ENCODE measurements around the gene CACNA1C. TPM values are rescaled to one million over a fixed set of nuclear protein-coding genes. Genes with fewer than 3 reads are reported as not detected.

Gene CACNA1C
- total RNA-seq, 1 experiment from 2014 or later = 1.1 TPM

DNA sequence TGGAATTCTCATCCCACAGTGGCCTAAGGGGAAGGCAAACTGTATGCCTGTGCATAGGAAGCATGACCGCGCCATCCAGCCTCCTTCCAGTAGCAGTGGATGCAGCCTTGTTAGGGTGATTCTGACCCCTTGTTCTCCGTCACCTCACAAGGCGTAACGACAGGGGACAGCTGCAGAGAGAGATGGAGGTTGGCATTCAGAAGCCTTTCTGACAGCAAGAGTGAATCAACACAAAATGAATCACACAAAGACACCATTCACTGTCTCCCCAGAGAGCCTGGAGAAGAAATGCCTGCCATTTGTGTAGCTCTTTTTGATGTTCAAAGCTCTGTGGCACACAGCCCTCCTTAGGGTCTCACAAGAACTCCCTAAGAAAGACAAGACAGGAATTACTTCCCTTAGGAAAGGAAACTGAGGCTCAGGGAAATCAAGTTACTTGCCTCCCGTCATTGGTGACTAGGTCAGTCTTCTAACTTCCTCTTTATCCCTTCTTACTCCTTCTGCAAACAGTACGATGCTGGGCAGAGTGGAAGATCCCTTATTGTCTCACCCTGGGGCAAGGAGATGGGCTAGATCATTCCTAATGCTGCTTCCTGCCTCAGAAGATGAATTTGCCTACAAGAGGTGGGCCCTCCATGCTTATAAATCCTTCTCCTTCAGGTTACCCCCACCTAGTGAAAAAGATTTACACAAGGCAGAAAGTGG, 280.9 kb downstream of the CACNA1C start:
- H2AK5ac ChIP-seq (ENCODE audit: insufficient read length, low read length) = no peak overlapping the region
- H4K20me1 ChIP-seq (ENCODE audit: control insufficient read depth, insufficient read depth, insufficient read length) = no peaks in the 10 kb centered on the region
- TF ChIP-seq, protein P1, sequence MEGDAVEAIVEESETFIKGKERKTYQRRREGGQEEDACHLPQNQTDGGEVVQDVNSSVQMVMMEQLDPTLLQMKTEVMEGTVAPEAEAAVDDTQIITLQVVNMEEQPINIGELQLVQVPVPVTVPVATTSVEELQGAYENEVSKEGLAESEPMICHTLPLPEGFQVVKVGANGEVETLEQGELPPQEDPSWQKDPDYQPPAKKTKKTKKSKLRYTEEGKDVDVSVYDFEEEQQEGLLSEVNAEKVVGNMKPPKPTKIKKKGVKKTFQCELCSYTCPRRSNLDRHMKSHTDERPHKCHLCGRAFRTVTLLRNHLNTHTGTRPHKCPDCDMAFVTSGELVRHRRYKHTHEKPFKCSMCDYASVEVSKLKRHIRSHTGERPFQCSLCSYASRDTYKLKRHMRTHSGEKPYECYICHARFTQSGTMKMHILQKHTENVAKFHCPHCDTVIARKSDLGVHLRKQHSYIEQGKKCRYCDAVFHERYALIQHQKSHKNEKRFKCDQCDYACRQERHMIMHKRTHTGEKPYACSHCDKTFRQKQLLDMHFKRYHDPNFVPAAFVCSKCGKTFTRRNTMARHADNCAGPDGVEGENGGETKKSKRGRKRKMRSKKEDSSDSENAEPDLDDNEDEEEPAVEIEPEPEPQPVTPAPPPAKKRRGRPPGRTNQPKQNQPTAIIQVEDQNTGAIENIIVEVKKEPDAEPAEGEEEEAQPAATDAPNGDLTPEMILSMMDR (conservative IDR thresholded peaks at IDR 0.05) = no peak
- no peak overlapping the region for H3K56ac ChIP-seq (ENCODE audit: insufficient read length, low read depth, low read length)
- H4K8ac ChIP-seq (replicated peaks; ENCODE audit: insufficient read length, low read depth, low read length) = no peak overlapping the region
- H3K18ac ChIP-seq (ENCODE audit: insufficient read length, low read depth, low read length) = no peak overlapping the region
- no peak overlapping the region for H4K91ac ChIP-seq (ENCODE audit: insufficient read length, low read depth, low read length)
- Mint-ChIP-seq H3K9me3 (no peaks in the 10 kb centered on the region), H3K36me3 (ENCODE audit: insufficient read depth in 1 of 3, low read depth in 3 of 3) (no peaks in the 10 kb centered on the region), H3K4me3 (no peak overlapping the region), H3K27ac (peak overlapping the region in 1 of 3 experiments; percentile 17; a peak in 1 of 7 replicates), H3K4me1 (peaks cover 7 to 13% of the 10 kb centered on the region in 2 experiments), H3K27me3 (ENCODE audit: low read depth) (peaks cover 5% of the 10 kb centered on the region; the same call in 1 of the 2 replicates)
- no peak overlapping the region for H3K14ac ChIP-seq (ENCODE audit: insufficient read depth, low read length)
- H2BK15ac ChIP-seq (ENCODE audit: low read depth, low read length) = no peak overlapping the region
- H3K23ac ChIP-seq (ENCODE audit: insufficient read length, low read depth, low read length) = no peak overlapping the region
- no peak for DNase-seq
- no peak overlapping the region for H3K4ac ChIP-seq (ENCODE audit: low read depth, low read length)
- H2BK12ac ChIP-seq (ENCODE audit: insufficient read length, low read depth, low read length) = no peak overlapping the region
- no peaks in the 10 kb centered on the region for H3K9me3 ChIP-seq (ENCODE audit: control insufficient read depth, low read depth, low read length)
- no CpG with 5 or more reads among the region's 7 CpGs for WGBS (ENCODE audit: extremely low coverage, insufficient read length, low lambda C conversion rate)
- no peak overlapping the region for H2BK5ac ChIP-seq (ENCODE audit: insufficient read length, low read length)
- H3K27ac ChIP-seq (ENCODE audit: insufficient read length, low read depth, low read length) = no peak overlapping the region
- H3K9ac ChIP-seq (ENCODE audit: extremely low read depth, insufficient read length, low read length) = no peak overlapping the region
- H2BK20ac ChIP-seq (ENCODE audit: low read depth, low read length, poor library complexity, severe bottlenecking) = no peak overlapping the region
- no peak overlapping the region for H4K5ac ChIP-seq (ENCODE audit: insufficient read length, low read depth, low read length)
- H3K4me1 ChIP-seq (ENCODE audit: insufficient read depth, low read length) = no peaks in the 10 kb centered on the region
- H2BK120ac ChIP-seq (ENCODE audit: low read depth, low read length, poor library complexity, severe bottlenecking) = no peak overlapping the region
- H3K79me2 ChIP-seq (ENCODE audit: insufficient read depth, low read length) = no peaks in the 10 kb centered on the region
- H3K4me2 ChIP-seq (ENCODE audit: insufficient read depth, insufficient read length, low read length) = no peak overlapping the region
- H3K79me1 ChIP-seq (ENCODE audit: insufficient read depth, low read depth, low read length, poor library complexity, severe bottlenecking) = no peaks in the 10 kb centered on the region
- H3K23me2 ChIP-seq (ENCODE audit: insufficient read length, low read depth, low read length, poor library complexity, severe bottlenecking) = no peaks in the 10 kb centered on the region
- no peak overlapping the region for H3T11ph ChIP-seq (ENCODE audit: low read length)
- H3K27me3 ChIP-seq (ENCODE audit: insufficient read depth, low read length) = no peaks in the 10 kb centered on the region
- no peak overlapping the region for H2AFZ ChIP-seq (ENCODE audit: low read length)

Data from H9 (cell line).